NCI-H748 (cell line): ENCODE measurements around the gene DVL3.
"Not testable (repeated sequence)": the region's sequence is repeated elsewhere in the genome, so short reads cannot be mapped to it uniquely, and the experiment has no call there.

Experiments
- DNase-seq: peaks from one replicate; lab custom pipeline; 2025; ENCODE audit not compliant: unreplicated experiment; lab: John Stamatoyannopoulos, UW

The DVL3 gene

GRCh38 chr3:184154885-184155643 lies at the start of gene DVL3:
Gene DVL3 (plus strand): TSS chr3:184155377. CDS start chr3:184155636, 259 bp downstream.
- DNase-seq = peak; percentile 66

- DNase-seq = no peak
Measured at GRCh38 chr3:184110316-184110725, 44.9 kb upstream of the DVL3 start.

GRCh38 chr3:184116017-184116416 lies 39.2 kb upstream of the DVL3 start:
- DNase-seq = no peak

GRCh38 chr3:184117636-184118035 lies 37.5 kb upstream of the DVL3 start:
- DNase-seq = peak; percentile 13

GRCh38 chr3:184121031-184121430 lies 34.1 kb upstream of the DVL3 start:
- DNase-seq = not testable (repeated sequence)

GRCh38 chr3:184126006-184126405 lies 29.2 kb upstream of the DVL3 start:
- no peak for DNase-seq

- peak; percentile 16 for DNase-seq
Measured at GRCh38 chr3:184129012-184129411, 26.2 kb upstream of the DVL3 start.

GRCh38 chr3:184132945-184133344 lies 22.2 kb upstream of the DVL3 start:
- no peak for DNase-seq

- peak; percentile 73 for DNase-seq
Measured at GRCh38 chr3:184133840-184134745, 21.1 kb upstream of the DVL3 start.

GRCh38 chr3:184134746-184135148 lies 20.4 kb upstream of the DVL3 start:
- DNase-seq = no peak

GRCh38 chr3:184135149-184135910 lies 19.8 kb upstream of the DVL3 start, which contains the start of gene EIF2B5:
Gene EIF2B5 (plus strand): TSS chr3:184135358. CDS start chr3:184135386, 28 bp downstream.
- DNase-seq = peak; percentile 93

GRCh38 chr3:184135911-184136260 lies 19.3 kb upstream of the DVL3 start:
- no peak for DNase-seq

- DNase-seq = no peak
Measured at GRCh38 chr3:184140436-184140835, 14.7 kb upstream of the DVL3 start.

- DNase-seq = no peak
Measured at GRCh38 chr3:184142199-184142598, 13.0 kb upstream of the DVL3 start.

- DNase-seq = no peak
Measured at GRCh38 chr3:184143327-184143726, 11.8 kb upstream of the DVL3 start.

GRCh38 chr3:184144505-184144904 lies 10.7 kb upstream of the DVL3 start:
- no peak for DNase-seq

GRCh38 chr3:184145111-184145524 lies 10.1 kb upstream of the DVL3 start:
- DNase-seq = peak; percentile 26

- no peak for DNase-seq
Measured at GRCh38 chr3:184145751-184146270, 9.4 kb upstream of the DVL3 start.

GRCh38 chr3:184148076-184148475 lies 7.1 kb upstream of the DVL3 start:
- DNase-seq = no peak

GRCh38 chr3:184149123-184149522 lies 6.1 kb upstream of the DVL3 start:
- no peak for DNase-seq

- DNase-seq = not testable (repeated sequence)
Measured at GRCh38 chr3:184149770-184150169, 5.4 kb upstream of the DVL3 start.
